Neuronal stem cell (in vitro differentiated cells): ENCODE results near the gene MED27.

Experiments
- DNase-seq: peaks from one replicate; pipeline ENCODE4 v3.0.0-alpha.2; 2013; ENCODE audit warnings: low spot score
- H2AFZ ChIP-seq: one replicate; pipeline ENCODE4 v1.6.1; 2013; ENCODE audit warnings: mild to moderate bottlenecking, low read length, inconsistent platforms
- H2AK5ac ChIP-seq: 2 replicates; pipeline ENCODE4 v1.6.1; 2013; ENCODE audit warnings: low read depth, mild to moderate bottlenecking, inconsistent platforms, low read length, moderate library complexity, mixed read lengths
- H2BK120ac ChIP-seq: 2 replicates; pipeline ENCODE4 v1.6.1; 2013; ENCODE audit warnings: low read depth, mild to moderate bottlenecking, inconsistent platforms, low read length, moderate library complexity, mixed read lengths
- H2BK12ac ChIP-seq: one replicate; pipeline ENCODE4 v1.6.1; 2013; ENCODE audit warnings: low read length, inconsistent platforms
- H2BK15ac ChIP-seq: 2 replicates; pipeline ENCODE4 v1.6.1; 2013; ENCODE audit warnings: mild to moderate bottlenecking, low read length, inconsistent platforms, mixed read lengths
- H2BK5ac ChIP-seq: one replicate; pipeline ENCODE4 v1.6.1; 2013; ENCODE audit warnings: inconsistent platforms, mild to moderate bottlenecking, low read length, moderate library complexity
- H3K14ac ChIP-seq: one replicate; pipeline ENCODE4 v1.6.1; 2013; ENCODE audit warnings: low read length, inconsistent platforms
- H3K18ac ChIP-seq: 2 replicates; pipeline ENCODE4 v1.6.1; 2013; ENCODE audit warnings: low read length, inconsistent platforms
- H3K23ac ChIP-seq: 2 replicates; pipeline ENCODE4 v1.6.1; 2013; ENCODE audit warnings: low read depth, mild to moderate bottlenecking, mixed read lengths, low read length, inconsistent platforms; ENCODE audit not compliant: poor library complexity
- H3K27ac ChIP-seq: replicated peaks from 3 replicates; pipeline ENCODE4 v1.5.1; 2013; ENCODE audit warnings: low read length, inconsistent platforms
- H3K27me3 ChIP-seq, 3 experiments: 2 replicates each; pipeline ENCODE4 v1.6.1; 2013; ENCODE audit warnings: low read length in 3 of 3, mild to moderate bottlenecking in 2 of 3, inconsistent platforms in 1 of 3, low read depth in 1 of 3, mixed read lengths in 1 of 3, moderate library complexity in 1 of 3; ENCODE audit not compliant: control insufficient read depth in 3 of 3, insufficient read depth in 3 of 3
- H3K36me3 ChIP-seq, 2 donors: replicated peaks in 1 of 2; 2 replicates each; pipeline ENCODE4 v1.6.1; 2013; ENCODE audit warnings: low read length in 2 of 2; ENCODE audit not compliant: control insufficient read depth in 2 of 2, insufficient read depth in 2 of 2
- H3K4ac ChIP-seq: 2 replicates; pipeline ENCODE4 v1.6.1; 2013; ENCODE audit warnings: inconsistent platforms, mild to moderate bottlenecking, low read length, moderate library complexity
- H3K4me1 ChIP-seq, 2 donors: 1 replicate in 1 of 2; 2 replicates in 1 of 2; pipeline ENCODE4 v1.6.1; 2013; ENCODE audit warnings: low read length in 2 of 2, low read depth in 1 of 2; ENCODE audit not compliant: control insufficient read depth in 2 of 2, insufficient read depth in 1 of 2
- H3K4me2 ChIP-seq: one replicate; pipeline ENCODE4 v1.6.1; 2013; ENCODE audit warnings: mild to moderate bottlenecking, low read length, inconsistent platforms; ENCODE audit not compliant: insufficient read depth, poor library complexity, severe bottlenecking
- H3K4me3 ChIP-seq, 2 donors: 2 replicates each; pipeline ENCODE4 v1.5.1; 2013; ENCODE audit warnings: low read length in 2 of 2, mild to moderate bottlenecking in 2 of 2, inconsistent platforms in 1 of 2, moderate library complexity in 1 of 2
- H3K79me1 ChIP-seq: one replicate; pipeline ENCODE4 v1.6.1; 2013; ENCODE audit warnings: low read depth, mild to moderate bottlenecking, inconsistent platforms, low read length, moderate library complexity
- H3K9ac ChIP-seq: one replicate; pipeline ENCODE4 v1.6.1; 2013; ENCODE audit warnings: mild to moderate bottlenecking, low read depth, low read length, inconsistent platforms; ENCODE audit not compliant: poor library complexity
- H3K9me3 ChIP-seq, 2 donors: replicated peaks in 1 of 2; 2 replicates each; pipeline versions ENCODE3 to v1.6.1; 2013; ENCODE audit warnings: low read length in 2 of 2, mild to moderate bottlenecking in 2 of 2, inconsistent platforms in 1 of 2, low read depth in 1 of 2, mixed read lengths in 1 of 2, moderate library complexity in 1 of 2; ENCODE audit not compliant: control insufficient read depth in 2 of 2, insufficient read depth in 1 of 2
- H4K8ac ChIP-seq: one replicate; pipeline ENCODE4 v1.6.1; 2013; ENCODE audit warnings: low read depth, mild to moderate bottlenecking, inconsistent platforms, low read length, moderate library complexity
- H4K91ac ChIP-seq: one replicate; pipeline ENCODE4 v1.6.1; 2013; ENCODE audit warnings: low read length, low read depth, mild to moderate bottlenecking, inconsistent platforms; ENCODE audit not compliant: poor library complexity
- WGBS, 2 donors: extraction: QIAGEN DNeasy Blood & Tissue Kit; methylation state at CpG; one replicate each; pipeline ENCODE4 v1.1.7; 2013; ENCODE audit warnings: missing lambda C conversion rate in 2 of 2, mixed read lengths in 1 of 2; ENCODE audit not compliant: insufficient read length in 2 of 2, insufficient replicate concordance in 1 of 2; ENCODE audit errors: extremely low coverage in 2 of 2; 5-methylcytosine and 5-hydroxymethylcytosine counted together

MED27 gene

DNA sequence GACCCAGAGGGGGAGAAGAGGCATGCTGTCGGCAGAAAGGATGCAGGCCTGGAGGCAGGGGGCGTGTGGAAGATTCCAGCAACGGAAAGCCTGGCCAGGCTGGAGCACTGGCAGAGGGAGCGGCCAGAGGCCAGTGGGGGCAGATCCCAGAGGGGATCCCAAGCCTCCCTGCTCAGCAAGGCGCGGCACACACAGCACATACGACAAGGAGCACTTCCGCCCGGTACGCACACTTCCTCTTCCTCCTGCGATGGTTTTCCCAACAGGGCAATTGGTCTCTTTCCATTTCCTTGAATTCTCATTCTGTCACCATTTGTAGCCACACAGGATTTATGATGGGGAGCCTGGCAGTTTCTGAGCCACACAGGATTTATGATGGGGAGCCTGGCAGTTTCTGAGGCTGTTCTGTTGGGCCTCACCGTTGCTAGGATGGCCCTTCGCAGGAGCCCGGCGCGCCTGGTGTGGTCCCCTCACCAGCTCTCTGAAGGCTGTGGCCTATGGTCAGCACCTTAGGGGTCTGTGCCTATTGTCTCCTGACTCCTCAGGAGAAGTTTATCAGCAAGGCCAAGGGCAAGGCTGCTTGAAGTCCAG is 216.3 kb downstream of the MED27 start:
- Histone ChIP-seq H3K18ac (no peak overlapping the region), H3K9ac (no peak overlapping the region), H2AFZ (no peak overlapping the region), H3K9me3 (no peaks in the 10 kb centered on the region), H3K27me3 (no peaks in the 10 kb centered on the region), H2BK120ac (no peak overlapping the region), H4K91ac (no peak overlapping the region), H3K4ac (no peak overlapping the region), H3K4me1 (no peaks in the 10 kb centered on the region), H2BK15ac (no peak overlapping the region), H3K27ac (no peak overlapping the region), H3K79me1 (no peaks in the 10 kb centered on the region), H3K23ac (no peak overlapping the region), H3K14ac (no peak overlapping the region), H3K36me3 (peaks cover 2 to 28% of the 10 kb centered on the region in 2 donors), H2BK12ac (no peak overlapping the region), H3K4me3 (no peak overlapping the region), H2BK5ac (no peak overlapping the region), H4K8ac (no peak overlapping the region), H2AK5ac (no peak overlapping the region), H3K4me2 (no peak overlapping the region)
- no CpG with 5 or more reads among the region's 16 CpGs for WGBS, 2 donors
- DNase-seq, result no peak

DNA sequence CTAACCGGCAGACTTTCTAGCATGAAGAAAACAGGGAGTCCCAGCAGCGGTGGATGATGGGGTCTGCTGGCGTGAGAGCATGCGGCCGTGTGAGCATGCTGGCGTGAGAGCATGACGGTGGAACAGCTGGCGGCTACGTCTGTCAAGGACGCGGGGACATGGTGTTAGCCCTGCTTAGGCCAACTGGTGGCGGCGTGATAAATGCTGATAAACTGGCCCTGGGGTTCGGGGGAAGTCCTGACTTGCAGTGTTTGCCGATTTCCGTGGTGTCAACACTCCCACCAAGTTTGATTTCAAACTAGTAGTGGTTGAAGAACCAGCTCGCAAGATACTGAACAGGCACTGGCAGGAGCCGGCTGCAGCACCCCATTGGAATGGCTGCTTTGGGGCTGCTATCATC is 217.4 kb downstream of the MED27 start:
- H3K9me3 ChIP-seq, result no peaks in the 10 kb centered on the region
- H3K23ac ChIP-seq, result no peak overlapping the region
- no peak overlapping the region for H2BK120ac ChIP-seq
- no peak overlapping the region for H3K18ac ChIP-seq
- no peaks in the 10 kb centered on the region for H3K79me1 ChIP-seq
- no peak overlapping the region for H3K4ac ChIP-seq
- no peak overlapping the region for H3K14ac ChIP-seq
- no peak overlapping the region for H4K91ac ChIP-seq
- peaks cover 0 to 2% of the 10 kb centered on the region in 2 donors for H3K4me1 ChIP-seq
- H3K36me3 ChIP-seq, result peaks cover 2 to 28% of the 10 kb centered on the region in 2 donors
- H2AK5ac ChIP-seq, result no peak overlapping the region
- no peak overlapping the region for H2BK15ac ChIP-seq
- H3K27me3 ChIP-seq, result no peaks in the 10 kb centered on the region
- H3K27ac ChIP-seq, result no peak overlapping the region
- no peak overlapping the region for H3K4me3 ChIP-seq
- no CpG with 5 or more reads among the region's 18 CpGs for WGBS, 2 donors
- no peak overlapping the region for H3K9ac ChIP-seq
- DNase-seq, result no peak
- H2BK12ac ChIP-seq, result no peak overlapping the region
- no peak overlapping the region for H2BK5ac ChIP-seq
- no peak overlapping the region for H2AFZ ChIP-seq
- no peak overlapping the region for H4K8ac ChIP-seq
- H3K4me2 ChIP-seq, result no peak overlapping the region

DNA sequence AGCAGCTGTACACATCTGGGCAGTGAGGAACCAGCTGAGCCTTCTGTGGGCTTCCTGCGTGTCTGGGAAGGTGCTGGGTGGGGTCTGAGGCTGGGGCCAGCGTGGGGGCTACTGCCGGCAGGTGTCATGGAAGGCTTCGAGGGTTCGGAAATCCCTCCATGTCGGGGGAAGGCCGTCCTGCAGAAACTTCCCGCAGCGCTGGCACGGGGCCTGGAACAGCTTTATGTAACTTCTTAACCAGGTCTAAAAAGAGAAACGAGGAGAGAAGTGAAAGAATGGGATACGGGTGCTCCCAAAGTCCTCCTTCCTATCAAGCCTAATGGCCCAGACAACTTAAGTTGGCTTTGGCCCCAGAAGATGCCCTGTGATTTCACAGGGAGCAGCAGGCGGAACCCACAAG is 219.2 kb downstream of the MED27 start:
- H3K27me3 ChIP-seq, result no peaks in the 10 kb centered on the region
- no peak overlapping the region for H4K8ac ChIP-seq
- no peak overlapping the region for H2BK5ac ChIP-seq
- H2AK5ac ChIP-seq, result no peak overlapping the region
- no peak overlapping the region for H3K27ac ChIP-seq
- no peak overlapping the region for H3K4ac ChIP-seq
- H2BK120ac ChIP-seq, result no peak overlapping the region
- no peak overlapping the region for H2BK15ac ChIP-seq
- no peak overlapping the region for H2BK12ac ChIP-seq
- WGBS, 2 donors, result no CpG with 5 or more reads among the region's 13 CpGs
- H3K4me3 ChIP-seq, result no peak overlapping the region
- no peak overlapping the region for H3K23ac ChIP-seq
- H3K4me1 ChIP-seq, result peaks cover 2 to 3% of the 10 kb centered on the region in 2 donors
- H4K91ac ChIP-seq, result no peak overlapping the region
- no peak overlapping the region for H3K4me2 ChIP-seq
- H3K79me1 ChIP-seq, result no peaks in the 10 kb centered on the region
- no peaks in the 10 kb centered on the region for H3K9me3 ChIP-seq
- no peak overlapping the region for H3K14ac ChIP-seq
- H3K36me3 ChIP-seq, result peaks cover 2 to 28% of the 10 kb centered on the region in 2 donors
- H3K9ac ChIP-seq, result no peak overlapping the region
- DNase-seq, result no peak
- H2AFZ ChIP-seq, result no peak overlapping the region
- H3K18ac ChIP-seq, result no peak overlapping the region

DNA sequence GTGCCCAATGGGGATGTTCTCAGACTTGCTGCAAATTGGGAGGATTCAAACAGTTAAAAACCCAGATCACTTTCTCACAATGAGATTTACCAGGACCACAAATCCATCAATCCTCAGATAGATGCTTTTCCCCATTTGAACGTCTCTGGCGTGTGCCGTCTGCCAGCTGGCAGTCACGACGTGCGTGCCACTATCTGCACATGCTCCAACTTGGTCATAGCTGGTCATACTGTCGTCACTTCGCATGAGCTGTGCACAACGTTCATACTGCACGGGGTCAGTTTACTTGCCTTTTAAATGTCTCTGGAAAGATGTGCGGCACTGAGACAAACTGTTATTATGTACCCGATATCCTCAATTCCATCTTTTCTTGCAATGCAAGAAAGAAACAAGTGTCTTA is 221.5 kb downstream of the MED27 start:
- H2BK12ac ChIP-seq, result no peak overlapping the region
- no peaks in the 10 kb centered on the region for H3K27me3 ChIP-seq
- H3K79me1 ChIP-seq, result no peaks in the 10 kb centered on the region
- H3K9me3 ChIP-seq, result no peaks in the 10 kb centered on the region
- H3K18ac ChIP-seq, result no peak overlapping the region
- H3K4me1 ChIP-seq, result peaks cover 3 to 9% of the 10 kb centered on the region in 2 donors
- H3K36me3 ChIP-seq, result peaks cover 2 to 28% of the 10 kb centered on the region in 2 donors
- no CpG with 5 or more reads among the region's 12 CpGs for WGBS, 2 donors
- no peak overlapping the region for H3K4me2 ChIP-seq
- no peak overlapping the region for H3K14ac ChIP-seq
- no peak overlapping the region for H2BK120ac ChIP-seq
- H3K9ac ChIP-seq, result no peak overlapping the region
- no peak overlapping the region for H2AFZ ChIP-seq
- H3K23ac ChIP-seq, result no peak overlapping the region
- H3K4ac ChIP-seq, result no peak overlapping the region
- no peak overlapping the region for H2BK5ac ChIP-seq
- H2AK5ac ChIP-seq, result no peak overlapping the region
- no peak overlapping the region for H4K91ac ChIP-seq
- H4K8ac ChIP-seq, result no peak overlapping the region
- H3K4me3 ChIP-seq, result no peak overlapping the region
- no peak for DNase-seq
- H2BK15ac ChIP-seq, result no peak overlapping the region
- no peak overlapping the region for H3K27ac ChIP-seq
